Fibroblast of skin of left quadriceps (primary cell): ENCODE data around the gene CIAPIN1.
"Not testable (repeated sequence)": the region's sequence is repeated elsewhere in the genome, so short reads cannot be mapped to it uniquely, and the experiment has no call there.

Experiments used
- DNase-seq, 2 experiments: peaks; one replicate each; pipeline ENCODE4 v3.0.0-alpha.2; 2013; ENCODE audit warnings: low read depth in 2 of 2

The CIAPIN1 gene

DNA sequence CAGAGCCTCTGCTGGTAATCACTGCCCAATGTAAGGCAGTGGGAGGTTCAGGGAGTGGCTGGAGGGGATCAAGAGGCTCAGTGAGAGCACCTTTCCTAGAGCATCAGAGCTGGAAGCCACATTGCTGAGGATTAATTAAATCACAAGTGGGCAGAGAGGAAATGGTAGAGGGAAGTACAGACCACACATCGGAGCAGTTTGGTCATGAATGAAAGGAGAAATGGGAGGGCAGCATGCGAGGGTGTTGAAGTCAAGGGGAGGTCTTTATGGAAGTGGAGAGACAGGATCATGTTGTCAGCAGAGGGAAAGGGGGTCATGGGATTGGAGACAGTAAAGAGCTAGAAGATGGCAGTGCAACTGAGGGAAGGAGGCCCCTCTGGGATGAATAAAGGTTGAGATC is 40.3 kb downstream of the CIAPIN1 start:
- no peak for DNase-seq

DNA sequence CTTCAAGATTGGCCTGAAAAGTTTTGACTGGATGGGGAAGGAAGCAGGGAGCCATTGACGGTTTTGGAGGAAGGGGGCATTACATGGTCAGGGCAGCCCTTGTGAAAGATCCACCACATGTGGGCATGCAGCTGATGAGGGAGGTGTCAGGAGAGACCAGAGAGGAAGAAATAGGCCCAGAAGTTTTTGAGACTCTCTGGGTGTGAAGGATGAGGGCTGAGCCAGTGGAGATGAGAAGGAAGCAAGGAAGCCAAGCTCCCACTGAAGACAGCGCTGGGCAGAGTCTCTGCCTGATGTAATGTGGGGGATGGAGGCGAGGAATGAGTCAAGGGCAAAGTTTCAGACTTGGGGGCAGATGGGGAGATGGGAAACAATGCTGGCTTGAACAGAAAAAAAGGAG is 42.1 kb downstream of the CIAPIN1 start:
- no peak for DNase-seq

DNA sequence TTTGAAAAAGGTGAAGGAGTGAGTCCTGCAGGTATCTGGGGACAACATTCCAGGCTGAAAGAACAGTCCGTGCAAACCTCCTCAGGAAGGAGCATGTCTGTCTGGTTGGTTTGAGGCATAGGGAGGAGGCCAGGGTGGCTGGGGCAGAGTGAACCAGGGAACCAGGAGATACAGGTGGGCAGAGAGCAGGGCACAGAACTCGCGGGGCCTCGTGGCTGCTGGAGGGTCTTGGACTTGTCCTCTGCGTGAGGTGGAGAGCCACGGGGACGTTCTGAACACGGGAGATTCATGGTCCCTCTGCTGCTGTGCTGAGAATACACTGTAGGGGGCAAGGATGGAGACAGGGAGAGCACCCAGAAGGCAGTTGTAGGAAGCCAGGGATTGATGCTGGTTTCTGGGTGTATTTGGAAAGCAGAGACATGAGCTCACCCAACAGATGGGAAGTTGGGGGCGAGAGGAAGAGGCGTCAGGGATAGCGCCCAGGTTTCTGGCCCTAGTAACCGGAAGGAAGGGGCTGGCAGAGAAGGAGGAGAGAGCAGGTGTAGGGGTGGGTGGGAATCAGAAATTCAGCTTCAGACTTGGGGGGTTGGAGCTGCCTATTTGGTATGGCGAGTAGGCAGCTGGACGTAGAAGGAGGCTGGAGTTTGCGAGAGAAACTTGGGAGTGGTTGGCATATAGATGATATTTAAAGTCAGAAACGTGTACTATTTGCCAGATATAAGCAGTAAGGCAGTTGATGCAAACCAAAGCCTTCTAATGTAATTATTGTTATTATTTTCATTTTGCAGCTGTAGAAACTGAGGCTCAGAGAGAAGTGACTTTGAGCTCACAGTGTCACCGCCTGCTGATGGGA is 43.0 kb downstream of the CIAPIN1 start, which contains the start of gene CCL17:
CCL17 (plus strand) TSS at position 803 of the 853 bp plus-strand sequence. CDS start 9,166 bp downstream, outside the sequence.
- no peak for DNase-seq

DNA sequence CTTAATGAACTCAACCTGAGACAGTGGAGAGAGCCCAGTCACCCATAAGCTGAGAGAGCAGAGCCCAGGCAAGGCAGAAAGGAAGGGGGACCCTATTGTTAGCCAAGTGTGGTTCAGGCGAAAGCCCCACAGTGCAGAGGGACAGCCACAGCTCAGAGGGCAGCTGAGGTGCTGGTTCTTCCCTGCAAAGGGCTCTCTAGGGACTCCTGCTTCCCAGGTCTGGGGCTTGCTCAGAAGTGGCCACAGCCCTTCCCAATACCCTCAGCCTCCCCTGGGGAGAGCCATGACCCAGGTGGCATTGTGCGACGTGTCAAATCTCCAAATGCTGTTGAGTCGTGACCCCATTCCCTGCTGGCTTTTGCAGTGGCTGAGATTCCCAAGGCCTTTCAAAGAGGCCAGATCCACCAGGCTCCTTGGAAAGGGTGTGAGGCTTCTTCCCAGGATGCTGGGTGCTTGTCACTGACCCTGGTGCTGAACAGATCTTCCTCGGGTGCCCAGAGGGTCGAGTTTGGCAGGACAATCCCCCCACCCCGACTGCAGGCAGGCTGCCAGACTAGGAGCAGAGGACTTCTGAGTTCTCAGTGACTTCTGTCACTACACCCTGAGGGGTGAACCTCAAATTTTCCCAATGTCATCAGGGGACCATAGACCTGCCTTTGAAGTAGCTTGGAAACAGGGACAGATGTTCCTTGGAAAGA is 45.1 kb downstream of the CIAPIN1 start:
- no peak for DNase-seq

DNA sequence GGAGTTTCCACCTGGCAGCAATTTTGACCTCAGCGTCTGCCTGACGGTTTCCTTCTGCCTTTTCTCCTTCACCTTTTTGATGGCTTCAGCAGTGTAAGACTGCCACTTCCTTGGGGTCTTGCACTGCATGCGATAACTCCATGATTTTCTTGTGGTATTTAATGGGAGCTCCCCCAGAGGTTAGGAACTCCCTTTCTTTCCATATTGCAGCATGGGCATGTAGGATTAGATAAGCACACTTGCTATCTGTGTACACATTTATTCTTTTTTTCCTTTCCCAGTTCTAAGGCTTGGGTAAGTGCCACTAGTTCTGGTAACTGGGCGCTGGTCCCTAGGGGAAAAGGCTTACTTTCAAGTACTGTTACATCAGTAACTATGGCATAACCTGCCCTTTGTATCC is 49.7 kb downstream of the CIAPIN1 start:
- not testable (repeated sequence) for DNase-seq

DNA sequence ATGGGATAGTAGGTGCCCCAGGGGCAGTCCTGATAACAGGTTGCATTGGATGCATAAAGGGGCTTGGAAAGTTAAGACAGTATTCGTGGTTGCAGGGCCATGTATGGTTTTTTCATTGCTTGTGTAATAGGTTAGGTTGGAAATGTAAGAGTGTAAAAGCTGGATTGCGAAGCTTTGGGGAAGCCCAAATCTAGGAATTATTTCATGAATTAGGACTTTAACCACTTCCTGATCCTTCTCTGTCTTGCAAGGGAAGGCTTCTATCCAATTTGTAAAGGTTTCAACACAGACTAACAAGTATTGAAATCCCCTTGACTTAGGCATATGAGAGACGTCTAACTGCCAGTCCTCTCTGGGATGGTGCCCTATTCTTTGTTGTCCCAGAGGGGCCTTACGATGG is 50.4 kb downstream of the CIAPIN1 start:
- DNase-seq, result no peak

DNA sequence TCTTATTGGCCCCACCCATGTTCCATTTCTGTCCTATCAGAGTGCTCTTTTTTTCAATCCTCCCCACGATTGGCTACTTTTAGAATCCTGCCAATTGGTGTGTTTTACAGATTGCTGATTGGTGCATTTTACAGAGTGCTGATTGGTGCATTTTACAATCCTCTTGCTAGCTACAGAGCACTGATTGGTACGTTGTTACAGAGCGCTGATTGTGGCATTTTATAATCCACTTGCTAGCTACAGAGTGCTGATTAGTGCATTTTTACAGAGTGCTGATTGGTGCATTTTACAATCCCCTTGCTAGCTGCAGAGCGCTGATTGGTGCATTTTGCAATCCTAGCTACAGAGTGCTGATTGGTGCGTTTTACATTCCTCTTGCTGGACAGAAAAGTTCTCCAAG is 52.2 kb downstream of the CIAPIN1 start:
- DNase-seq, result no peak

DNA sequence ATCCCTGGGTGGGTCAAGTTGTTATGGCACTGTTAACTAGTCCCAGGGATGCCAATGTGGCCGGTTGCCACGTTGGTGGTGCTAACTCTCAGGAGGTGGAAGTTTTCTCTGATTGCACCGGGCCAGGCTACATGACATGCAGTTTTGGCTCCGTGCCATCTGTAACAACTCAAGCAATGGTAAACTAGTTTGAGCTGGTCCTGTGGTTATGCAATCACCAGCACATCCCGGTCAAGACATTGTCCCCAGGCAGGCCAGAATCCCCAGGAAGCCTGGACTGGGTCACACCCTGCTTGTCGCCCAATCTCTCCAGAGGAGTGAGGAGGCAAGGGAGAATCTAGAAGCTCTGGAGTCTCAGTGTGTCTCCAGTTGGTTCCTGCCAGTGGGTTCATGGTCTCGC is 52.7 kb downstream of the CIAPIN1 start:
- DNase-seq, result no peak

DNA sequence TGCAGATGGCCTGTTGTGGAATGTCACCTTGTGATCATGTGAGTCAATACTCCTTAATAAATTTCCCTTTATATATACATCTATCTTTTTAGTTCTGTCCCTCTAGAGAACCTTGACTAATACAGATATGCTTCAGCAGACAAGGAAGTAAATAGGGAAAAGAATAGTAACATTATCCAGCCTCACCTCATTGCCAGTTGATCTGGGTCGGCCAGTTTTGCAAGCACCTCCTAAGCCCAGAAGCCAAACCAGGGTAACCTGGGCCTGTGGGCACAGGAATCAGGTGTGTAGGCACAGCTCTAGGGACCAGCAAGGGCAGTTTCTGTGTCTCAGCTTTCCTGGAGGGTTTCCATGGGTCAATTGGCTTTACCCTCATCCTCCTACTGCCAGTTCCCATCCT is 54.5 kb downstream of the CIAPIN1 start:
- no peak for DNase-seq

DNA sequence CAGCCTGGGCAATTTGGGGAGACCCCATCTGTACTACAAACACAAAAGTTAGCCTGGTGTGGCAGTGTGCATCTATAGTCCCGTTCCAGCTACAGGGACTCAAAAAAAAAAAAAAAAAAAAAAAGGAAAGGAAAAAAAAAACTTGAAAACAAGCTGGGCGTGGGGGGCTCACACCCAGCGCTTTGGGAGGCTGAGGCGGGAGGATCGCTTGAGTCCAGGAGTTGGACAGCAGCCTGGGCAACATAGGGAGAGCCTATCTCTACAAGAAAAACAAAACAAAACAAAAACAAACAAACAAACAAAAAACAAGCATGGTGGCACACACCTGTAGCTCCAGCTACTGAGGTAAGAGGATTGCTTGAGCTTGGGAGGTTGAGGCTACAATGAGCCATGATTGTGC is 55.5 kb downstream of the CIAPIN1 start:
- DNase-seq, result no peak

DNA sequence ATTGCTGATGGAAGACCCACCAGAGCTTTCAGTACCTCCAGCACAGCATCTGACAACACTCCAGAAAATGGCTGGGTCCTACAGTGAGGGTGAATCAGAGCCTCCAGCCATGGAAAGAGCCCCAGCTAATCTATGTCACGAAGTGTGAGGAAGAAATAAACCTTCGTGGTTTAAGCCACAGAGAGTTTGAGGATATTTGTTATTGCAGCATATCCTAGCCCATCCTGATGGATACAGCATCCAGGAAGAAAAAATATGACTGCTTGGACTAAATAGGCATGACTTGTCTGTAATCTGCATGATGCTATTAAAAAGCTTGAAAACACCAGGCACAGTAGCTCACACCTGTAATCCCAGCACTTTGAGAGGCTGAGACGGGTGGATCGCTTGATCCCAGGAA is 55.9 kb downstream of the CIAPIN1 start:
- no peak for DNase-seq

DNA sequence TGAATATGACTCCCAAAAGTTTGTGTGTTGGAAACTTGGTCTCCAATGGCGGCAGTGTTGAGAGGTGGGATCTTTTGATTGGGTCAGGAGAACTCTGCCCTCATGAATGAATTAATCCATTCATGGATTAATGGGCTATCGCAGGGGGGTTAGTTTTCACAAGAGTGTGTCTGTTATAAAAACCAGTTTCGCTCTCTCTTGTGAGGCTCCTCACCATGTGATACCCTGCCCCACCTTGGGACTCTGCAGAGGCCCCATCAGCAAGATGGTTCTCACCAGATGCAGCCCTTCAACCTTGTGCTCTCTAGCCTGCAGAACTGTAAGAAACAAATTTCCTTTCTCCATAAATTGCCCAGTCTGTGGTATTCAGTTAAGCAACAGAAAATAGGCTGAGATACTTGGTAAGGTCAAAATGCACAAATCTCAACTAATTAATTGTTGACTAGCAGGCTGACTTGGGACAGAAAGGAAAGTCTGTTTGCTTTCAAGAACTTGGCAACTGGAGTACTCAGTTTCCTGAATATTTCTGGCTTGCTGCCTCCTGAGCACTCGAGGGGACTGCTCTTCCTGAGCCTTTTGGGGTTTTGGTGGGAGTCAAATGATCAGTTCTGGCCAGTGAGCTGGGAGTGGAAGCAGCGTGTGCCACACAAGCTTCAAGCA is 56.4 kb downstream of the CIAPIN1 start:
- DNase-seq, result no peak

DNA sequence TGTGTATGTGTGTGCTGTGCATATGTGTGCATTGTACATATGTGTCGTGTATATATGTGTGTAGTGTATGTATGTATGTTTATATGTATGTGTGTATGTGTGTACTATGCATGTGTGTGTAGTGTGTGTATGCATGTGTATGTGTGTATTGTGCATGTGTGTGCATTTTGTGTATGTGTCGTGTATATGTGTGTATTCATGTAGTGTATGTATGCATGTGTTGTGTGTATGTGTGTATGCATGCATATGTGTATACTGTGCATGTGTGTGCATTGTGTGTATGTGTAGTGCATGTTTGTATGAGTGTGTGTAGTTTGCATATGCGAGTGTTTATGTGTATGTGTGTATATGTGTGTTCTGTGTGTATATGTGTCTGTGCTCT is 58.1 kb downstream of the CIAPIN1 start:
- DNase-seq, result no peak

DNA sequence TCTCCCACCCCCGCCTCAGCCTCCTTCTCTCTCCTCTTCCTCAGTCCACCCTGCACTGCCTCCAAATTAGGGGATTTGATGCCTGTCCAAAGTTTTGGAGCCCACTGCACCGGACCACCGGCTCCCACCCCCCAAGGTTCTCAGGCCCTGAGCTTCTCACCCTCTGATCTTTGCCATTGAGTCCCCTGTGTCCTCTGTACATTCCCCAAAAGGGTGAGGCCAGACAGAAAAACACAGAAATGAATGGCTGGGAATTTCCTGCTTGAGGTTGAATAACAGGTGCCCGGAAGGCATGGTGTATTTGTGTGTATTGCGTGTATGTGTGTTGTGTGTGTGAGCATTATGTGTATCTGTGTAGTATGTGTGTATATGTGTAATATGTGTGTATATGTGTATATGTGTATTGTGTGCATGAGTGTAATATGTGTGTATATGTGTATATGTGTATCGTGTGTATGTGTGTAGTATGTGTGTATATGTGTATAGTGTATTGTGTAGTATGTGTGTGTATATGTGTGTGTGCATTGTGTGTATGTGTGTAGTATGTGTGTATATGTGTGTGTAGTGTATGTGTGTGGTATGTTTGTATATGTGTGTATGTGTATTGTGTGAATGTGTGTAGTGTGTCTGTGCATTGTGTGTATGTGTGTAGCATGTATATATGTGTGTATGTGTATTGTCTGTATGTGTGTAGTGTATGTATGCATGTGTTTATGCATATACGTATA is 58.7 kb downstream of the CIAPIN1 start:
- no peak for DNase-seq

DNA sequence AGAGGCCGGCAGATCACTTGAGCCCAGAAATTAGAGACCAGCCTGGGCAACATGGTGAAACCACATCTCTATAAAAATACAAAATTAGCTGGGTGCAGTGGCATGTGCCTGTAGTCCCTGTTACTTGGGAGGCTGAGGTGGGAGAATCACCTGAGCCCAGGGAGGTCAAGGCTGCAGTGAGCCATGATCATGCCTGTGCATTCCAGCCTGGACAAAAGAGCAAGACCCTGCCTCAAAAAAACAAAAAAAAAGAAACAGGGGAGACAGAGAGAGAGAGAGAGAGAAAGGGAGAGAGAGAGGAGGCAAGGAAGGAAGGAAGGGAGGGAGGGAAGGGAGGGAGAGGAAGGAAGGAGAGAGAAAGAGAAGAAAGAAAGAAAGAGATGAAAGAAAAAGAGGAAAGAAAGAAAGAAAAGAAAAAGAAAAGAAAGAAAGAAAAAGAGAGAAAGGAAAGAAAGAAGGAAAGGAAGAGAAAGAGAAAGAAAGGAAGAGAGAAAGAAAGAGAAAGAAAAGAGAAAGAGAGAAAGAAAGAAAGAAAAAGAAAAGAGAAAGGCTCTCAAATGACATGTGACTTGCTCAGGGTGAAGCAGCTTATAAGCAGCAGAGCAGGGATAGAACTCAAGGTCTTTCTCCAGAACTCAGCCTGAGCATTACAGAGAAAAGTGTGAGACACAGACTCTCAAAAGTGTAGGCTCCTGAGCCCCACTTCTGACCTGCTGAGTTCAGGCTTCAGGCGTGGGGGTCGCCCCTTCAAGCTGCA is 59.4 kb downstream of the CIAPIN1 start:
- DNase-seq, result no peak

DNA sequence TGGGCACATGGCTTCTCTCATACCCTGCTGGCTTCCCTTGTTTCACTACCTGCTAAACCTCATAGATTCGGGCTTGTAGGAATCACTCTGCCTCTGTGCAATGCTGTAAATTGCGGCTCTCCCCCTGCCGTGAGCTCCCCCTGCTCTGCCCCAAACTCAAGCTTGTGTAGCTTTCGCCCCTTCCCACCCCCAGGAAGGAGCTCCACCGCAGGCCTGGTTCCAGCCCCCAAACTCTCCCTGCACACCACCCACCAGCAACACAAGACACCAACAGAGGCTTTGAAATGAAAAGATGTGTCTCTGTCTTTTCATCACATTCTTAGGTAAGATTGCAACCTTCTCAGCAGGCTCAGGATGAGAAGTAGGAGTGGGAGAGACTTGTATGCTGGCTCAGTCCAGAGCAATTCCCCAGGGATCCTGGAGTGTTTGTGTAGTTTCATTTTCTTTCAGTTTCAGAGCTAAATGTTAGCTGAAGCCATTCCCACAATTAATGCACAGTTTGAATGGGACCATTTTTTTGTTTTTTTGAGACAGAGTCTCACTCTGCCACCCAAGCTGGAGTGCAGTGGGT is 60.7 kb downstream of the CIAPIN1 start:
- peak; percentile 27 to 28 for DNase-seq

DNA sequence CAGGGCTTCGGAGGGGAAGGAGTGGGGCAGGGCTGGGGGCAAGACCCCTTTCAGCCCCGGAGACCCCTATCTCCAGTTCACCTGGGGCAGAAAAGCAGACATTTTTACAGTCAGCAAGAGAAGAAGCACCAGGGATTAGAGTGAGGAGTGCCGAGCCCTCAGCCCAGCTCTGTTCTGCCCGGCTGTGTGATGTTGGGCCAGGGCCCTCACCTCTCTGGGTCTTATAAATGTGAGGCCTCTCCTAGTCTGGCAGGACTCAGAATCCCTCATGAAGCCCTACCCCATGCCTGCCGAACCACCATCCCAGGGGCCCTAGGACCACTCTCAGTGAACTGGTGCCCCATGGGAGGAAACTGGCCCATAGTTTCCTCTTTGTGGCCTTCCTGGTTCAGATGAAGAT is 62.1 kb downstream of the CIAPIN1 start:
- DNase-seq, result no peak

DNA sequence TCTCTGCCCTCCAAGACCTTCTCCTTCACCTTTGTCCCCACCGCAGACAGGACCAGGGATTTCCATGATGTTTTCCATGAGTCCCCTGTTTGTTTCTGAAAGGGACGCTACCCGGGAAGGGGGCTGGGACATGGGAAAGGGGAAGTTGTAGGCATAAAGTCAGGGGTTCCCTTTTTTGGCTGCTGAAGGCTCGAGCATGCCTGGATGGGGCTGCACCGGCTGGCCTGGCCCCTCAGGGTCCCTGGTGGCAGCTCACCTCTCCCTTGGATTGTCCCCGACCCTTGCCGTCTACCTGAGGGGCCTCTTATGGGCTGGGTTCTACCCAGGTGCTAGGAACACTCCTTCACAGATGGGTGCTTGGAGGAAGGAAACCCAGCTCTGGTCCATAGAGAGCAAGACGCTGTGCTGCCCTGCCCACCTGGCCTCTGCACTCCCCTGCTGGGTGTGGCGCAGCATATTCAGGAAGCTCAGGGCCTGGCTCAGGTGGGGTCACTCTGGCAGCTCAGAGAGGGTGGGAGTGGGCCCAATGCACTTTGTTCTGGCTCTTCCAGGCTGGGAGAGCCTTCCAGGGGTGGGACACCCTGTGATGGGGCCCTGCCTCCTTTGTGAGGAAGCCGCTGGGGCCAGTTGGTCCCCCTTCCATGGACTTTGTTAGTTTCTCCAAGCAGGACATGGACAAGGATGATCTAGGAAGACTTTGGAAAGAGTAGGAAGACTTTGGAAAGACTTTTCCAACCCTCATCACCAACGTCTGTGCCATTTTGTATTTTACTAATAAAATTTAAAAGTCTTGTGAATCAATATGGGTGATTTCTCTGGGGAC is 62.7 kb downstream of the CIAPIN1 start:
- DNase-seq, result no peak

DNA sequence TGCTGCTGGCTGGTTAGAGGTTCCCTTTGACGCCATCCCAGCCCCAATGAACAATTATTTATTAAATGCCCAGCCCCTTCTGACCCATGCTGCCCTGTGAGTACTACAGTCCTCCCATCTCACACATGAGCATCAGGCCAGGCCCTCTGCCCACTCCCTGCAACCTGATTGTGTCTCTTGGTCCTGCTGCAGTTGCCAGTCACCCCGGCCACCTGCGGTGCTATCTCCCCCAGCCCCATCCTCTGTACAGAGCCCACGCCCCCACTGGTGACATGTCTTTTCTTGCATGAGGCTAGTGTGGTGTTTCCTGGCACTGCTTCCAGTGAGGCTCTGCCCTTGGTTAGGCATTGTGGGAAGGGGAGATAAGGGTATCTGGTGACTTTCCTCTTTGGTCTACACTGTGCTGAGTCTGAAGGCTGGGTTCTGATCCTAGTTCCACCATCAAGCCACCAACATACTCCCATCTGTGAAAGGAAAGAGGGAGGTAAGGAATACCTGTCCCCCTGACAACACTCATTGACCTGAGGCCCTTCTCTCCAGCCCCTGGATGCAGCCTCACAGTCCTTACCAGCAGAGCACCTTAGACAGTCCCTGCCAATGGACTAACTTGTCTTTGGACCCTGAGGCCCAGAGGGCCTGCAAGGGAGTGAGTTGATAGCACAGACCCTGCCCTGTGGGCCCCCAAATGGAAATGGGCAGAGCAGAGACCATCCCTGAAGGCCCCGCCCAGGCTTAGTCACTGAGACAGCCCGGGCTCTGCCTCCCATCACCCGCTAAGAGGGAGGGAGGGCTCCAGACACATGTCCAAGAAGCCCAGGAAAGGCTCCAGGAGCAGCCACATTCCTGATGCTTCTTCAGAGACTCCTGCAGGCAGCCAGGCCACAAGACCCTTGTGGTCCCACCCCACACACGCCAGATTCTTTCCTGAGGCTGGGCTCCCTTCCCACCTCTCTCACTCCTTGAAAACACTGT is 63.6 kb downstream of the CIAPIN1 start:
- DNase-seq, result peak; percentile 7 to 25
